ENCODE data around the gene RAB3IL1.

RAB3IL1 gene

DNA sequence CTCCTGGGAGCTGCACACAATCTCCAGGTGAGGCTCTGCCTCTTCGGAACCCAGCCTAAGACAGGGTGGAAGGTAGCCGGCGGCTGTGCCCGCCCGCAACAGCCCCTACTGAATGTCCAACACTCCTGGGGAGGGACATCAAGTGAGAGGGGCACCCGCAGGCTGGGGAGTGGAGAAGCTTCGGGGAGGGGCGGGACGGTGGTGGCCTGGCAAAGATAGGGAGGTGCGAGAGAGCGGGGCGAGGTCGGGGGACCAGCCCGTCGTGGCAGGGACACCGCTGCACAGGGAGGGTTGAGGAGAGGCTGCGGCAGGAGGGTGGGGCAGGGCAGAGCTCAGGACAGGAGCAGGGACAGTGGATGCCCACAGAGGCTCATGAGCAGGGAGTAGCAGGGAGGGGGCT, 17.1 kb downstream of the RAB3IL1 start:
- no peaks in the 10 kb centered on the region for H3K9me3 ChIP-seq (ENCODE audit: control insufficient read depth, insufficient read depth, low read depth, low read length)
- peaks cover 25% of the 10 kb centered on the region for H3K4me1 ChIP-seq (ENCODE audit: control insufficient read depth, insufficient read depth, low read length)

DNA sequence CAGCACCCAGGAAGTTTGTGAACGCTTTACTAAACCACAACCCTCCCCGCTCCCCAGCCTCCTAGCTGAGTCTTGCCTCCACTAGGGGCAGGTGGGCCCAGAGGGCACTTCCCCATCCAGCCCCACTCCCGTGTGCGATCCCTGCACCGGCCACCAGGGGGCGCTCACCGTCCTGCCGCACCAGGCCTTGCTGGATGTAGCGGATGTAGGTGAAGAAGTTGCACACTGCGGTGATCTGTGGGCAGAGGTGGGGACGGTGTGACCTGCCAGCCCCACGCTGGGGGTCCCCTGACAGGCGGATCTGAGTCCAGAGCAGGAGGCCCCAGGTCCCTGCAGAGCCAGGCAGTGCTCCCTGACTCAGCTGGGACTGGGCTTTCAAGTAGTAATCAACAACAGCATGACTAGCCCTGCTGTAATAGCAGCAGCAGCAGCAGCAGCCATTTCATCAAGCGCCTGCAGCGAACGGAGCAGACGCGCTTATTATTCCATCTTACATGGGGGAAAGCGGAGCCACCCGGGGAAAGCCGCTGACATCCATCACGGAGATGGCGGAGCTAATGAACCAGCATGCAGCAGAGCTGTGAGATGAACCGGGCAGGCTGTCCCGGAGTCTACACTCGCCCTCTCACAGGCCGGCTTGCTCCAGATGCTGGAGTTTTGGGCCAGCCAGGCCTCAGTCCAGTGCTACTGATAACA, 18.1 kb downstream of the RAB3IL1 start:
- Histone ChIP-seq H3K9ac (ENCODE audit: low read length) (no peak overlapping the region), H3K27me3 (ENCODE audit: control insufficient read depth, insufficient read depth, low read length) (no peaks in the 10 kb centered on the region), H3K4me1 (ENCODE audit: control insufficient read depth, insufficient read depth, low read length) (peaks cover 16% of the 10 kb centered on the region), H3K27ac (ENCODE audit: low read depth, low read length) (no peak overlapping the region), H3K4me3 (ENCODE audit: low read depth, low read length) (no peak overlapping the region), H3K9me3 (ENCODE audit: control insufficient read depth, insufficient read depth, low read depth, low read length) (no peaks in the 10 kb centered on the region), H3K36me3 (ENCODE audit: control insufficient read depth, insufficient read depth, low read length) (no peaks in the 10 kb centered on the region)

More for the DNA sequence above, 17.1 kb downstream of the RAB3IL1 start:
- Histone ChIP-seq H3K27me3 (ENCODE audit: control insufficient read depth, insufficient read depth, low read length) (no peaks in the 10 kb centered on the region), H3K4me3 (ENCODE audit: low read depth, low read length) (no peak overlapping the region), H3K9ac (ENCODE audit: low read length) (no peak overlapping the region), H3K27ac (ENCODE audit: low read depth, low read length) (no peak overlapping the region), H3K36me3 (ENCODE audit: control insufficient read depth, insufficient read depth, low read length) (no peaks in the 10 kb centered on the region)

DNA sequence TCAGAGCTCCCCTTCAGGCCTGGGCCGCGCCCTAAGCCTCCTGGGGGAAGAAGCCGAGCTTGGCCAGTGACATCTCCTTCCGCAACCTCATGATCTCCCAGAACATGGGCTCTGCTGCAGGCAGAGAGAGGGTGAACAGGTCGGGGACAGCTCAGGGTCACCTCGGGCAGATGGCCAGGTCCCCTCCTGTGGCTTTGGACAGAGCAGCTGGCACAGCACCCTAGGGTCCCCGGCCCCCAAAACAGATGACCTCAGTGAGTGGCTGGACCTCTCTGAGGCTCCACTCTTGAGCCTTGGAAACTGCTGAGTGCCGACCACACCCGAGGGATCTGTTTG, 19.2 kb downstream of the RAB3IL1 start:
- no peaks in the 10 kb centered on the region for H3K9me3 ChIP-seq (ENCODE audit: control insufficient read depth, insufficient read depth, low read depth, low read length)
- no peak overlapping the region for H3K27ac ChIP-seq (ENCODE audit: low read depth, low read length)
- no peaks in the 10 kb centered on the region for H3K36me3 ChIP-seq (ENCODE audit: control insufficient read depth, insufficient read depth, low read length)
- peaks cover 13% of the 10 kb centered on the region for H3K4me1 ChIP-seq (ENCODE audit: control insufficient read depth, insufficient read depth, low read length)
- no peak overlapping the region for H3K9ac ChIP-seq (ENCODE audit: low read length)
- H3K27me3 ChIP-seq (ENCODE audit: control insufficient read depth, insufficient read depth, low read length) = no peaks in the 10 kb centered on the region
- no peak overlapping the region for H3K4me3 ChIP-seq (ENCODE audit: low read depth, low read length)

DNA sequence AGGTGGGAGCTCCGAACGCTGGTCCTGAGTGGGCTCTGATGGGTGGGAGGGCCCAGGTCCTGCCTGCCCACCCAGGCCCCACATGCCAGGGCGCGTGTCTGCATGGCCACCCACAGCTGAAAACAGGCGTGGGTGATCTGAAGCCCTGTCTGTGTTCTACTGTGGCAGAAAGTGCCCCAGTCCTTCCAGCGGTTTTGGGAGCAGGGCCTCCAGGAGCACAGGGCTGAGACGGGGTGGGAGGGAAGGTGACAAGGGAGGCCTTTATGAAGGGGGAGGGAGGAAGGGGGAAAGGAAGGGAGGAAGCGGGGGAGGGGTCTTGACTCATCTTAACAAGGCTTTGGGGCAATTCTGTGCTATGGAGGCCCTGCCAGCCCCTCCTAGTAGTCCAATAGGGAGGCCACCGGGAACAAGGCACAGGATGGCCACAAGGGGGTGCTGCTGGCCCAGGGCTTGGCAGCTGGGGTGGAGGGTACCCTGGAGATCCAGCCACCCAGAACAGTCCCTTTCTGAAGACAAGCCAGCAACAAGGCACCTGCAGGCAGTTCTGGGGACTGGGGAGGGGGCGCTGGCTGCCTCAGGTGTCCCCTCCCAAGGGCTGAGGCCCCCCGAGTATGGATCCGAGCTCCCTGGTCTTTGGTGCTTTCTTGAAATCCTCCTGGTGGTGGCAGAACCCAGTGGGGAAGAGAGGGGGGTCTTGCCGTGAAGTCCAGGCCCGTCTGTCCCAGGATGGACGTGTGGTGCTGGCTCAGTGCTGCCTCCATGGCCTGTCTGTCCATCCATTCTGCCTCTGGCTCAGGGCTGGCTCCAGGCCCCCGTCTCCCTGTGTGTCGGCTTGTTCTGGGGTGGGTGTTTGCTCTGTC, 19.7 kb downstream of the RAB3IL1 start:
- Histone ChIP-seq H3K4me3 (ENCODE audit: low read depth, low read length) (no peak overlapping the region), H3K9me3 (ENCODE audit: control insufficient read depth, insufficient read depth, low read depth, low read length) (no peaks in the 10 kb centered on the region), H3K4me1 (ENCODE audit: control insufficient read depth, insufficient read depth, low read length) (peaks cover 12% of the 10 kb centered on the region), H3K9ac (ENCODE audit: low read length) (no peak overlapping the region), H3K27ac (ENCODE audit: low read depth, low read length) (no peak overlapping the region), H3K27me3 (ENCODE audit: control insufficient read depth, insufficient read depth, low read length) (no peaks in the 10 kb centered on the region; the same call in 1 of the 2 replicates), H3K36me3 (ENCODE audit: control insufficient read depth, insufficient read depth, low read length) (no peaks in the 10 kb centered on the region)

DNA sequence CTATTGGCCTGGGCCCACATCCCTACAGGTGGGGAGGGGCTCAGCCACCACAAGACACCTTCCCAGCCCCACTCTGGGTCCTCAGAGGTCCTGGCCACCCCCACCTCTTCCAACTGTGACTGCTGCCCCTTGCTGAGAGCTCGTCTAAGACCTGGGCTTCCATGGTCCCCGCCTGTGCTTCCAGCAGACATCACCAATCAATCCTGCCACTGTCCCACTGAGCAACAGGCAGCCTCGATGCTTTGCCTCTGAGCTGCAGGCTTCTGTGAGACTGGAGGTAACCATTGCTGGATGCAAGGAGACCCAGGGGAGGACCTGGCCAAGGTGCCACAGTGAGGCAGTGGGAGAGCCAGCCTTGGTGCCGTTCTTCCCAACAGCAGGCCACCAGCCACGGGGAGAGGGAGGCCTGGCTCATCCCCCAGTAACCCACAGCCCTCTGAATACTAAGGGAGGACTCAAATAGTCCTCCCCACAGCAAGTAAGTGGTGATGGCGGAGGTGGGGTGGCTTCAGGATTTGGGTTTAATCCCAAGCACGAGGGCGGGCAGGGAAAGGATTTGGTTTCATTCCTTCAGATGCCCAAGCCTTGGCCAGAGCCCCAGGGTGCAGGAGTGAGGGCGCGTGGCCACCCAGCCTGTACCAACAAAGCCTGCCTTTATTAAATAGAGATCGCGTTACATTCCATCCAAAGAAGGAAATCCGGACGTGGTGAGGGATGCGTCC, 20.5 kb downstream of the RAB3IL1 start:
- Histone ChIP-seq H3K9me3 (ENCODE audit: control insufficient read depth, insufficient read depth, low read depth, low read length) (no peaks in the 10 kb centered on the region), H3K4me3 (ENCODE audit: low read depth, low read length) (no peak overlapping the region), H3K36me3 (ENCODE audit: control insufficient read depth, insufficient read depth, low read length) (no peaks in the 10 kb centered on the region), H3K9ac (ENCODE audit: low read length) (no peak overlapping the region), H3K27ac (ENCODE audit: low read depth, low read length) (no peak overlapping the region), H3K27me3 (ENCODE audit: control insufficient read depth, insufficient read depth, low read length) (no peaks in the 10 kb centered on the region; the same call in 1 of the 2 replicates), H3K4me1 (ENCODE audit: control insufficient read depth, insufficient read depth, low read length) (peaks cover 10% of the 10 kb centered on the region)

DNA sequence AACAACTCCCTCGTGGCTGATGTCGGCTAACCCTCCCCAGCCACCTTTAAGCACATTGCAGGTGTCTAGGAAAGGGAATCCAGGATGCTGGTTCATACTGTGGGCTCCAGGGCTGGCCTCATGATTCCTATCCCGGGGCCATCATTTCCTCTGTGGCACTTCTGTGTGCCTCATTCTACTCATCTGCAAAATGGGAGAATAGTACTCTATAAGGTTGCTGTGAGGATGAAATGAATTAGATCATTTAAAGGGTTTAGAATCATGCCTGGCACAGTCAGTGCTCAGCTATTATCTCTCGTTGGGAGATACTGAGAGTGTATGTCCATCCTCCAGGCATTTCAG, 21.7 kb downstream of the RAB3IL1 start:
- H3K36me3 ChIP-seq (ENCODE audit: control insufficient read depth, insufficient read depth, low read length) = no peaks in the 10 kb centered on the region
- peaks cover 13% of the 10 kb centered on the region for H3K4me1 ChIP-seq (ENCODE audit: control insufficient read depth, insufficient read depth, low read length)
- H3K27ac ChIP-seq (ENCODE audit: low read depth, low read length) = no peak overlapping the region
- H3K4me3 ChIP-seq (ENCODE audit: low read depth, low read length) = no peak overlapping the region
- no peaks in the 10 kb centered on the region; the same call in 1 of the 2 replicates for H3K27me3 ChIP-seq (ENCODE audit: control insufficient read depth, insufficient read depth, low read length)
- H3K9ac ChIP-seq (ENCODE audit: low read length) = no peak overlapping the region
- no peaks in the 10 kb centered on the region for H3K9me3 ChIP-seq (ENCODE audit: control insufficient read depth, insufficient read depth, low read depth, low read length)

DNA sequence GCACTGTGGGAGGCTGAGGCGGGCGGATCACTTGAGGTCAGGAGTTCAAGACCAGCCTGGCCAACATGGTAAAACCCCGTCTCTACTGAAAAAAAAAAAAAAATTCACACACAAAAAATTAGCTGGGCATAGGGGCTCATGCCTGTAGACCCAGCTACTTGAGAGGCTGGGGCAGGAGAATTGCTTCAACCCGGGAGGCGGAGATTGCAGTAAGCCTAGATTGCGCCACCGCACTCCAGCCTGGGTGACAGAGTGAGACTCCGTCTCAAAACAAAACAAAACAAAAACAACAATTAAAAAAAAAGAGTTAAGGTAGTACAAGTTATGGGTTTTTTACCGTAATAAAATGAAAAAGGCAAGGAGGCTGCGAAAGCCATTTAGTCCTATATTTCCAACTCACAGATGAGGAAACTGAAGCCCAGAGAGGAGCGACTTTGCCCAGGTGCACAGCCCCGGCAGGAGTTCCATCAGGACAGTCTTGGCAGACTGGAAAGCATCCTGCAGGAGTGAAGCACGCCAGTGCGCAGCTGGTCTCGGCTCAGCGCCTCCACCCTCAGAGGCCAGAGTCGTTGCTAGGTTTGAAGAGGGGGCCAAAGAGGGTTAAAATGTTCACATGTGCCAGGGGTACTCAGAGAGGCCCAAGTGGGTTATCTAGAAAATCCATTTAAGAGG, 22.2 kb downstream of the RAB3IL1 start:
- Histone ChIP-seq H3K4me1 (ENCODE audit: control insufficient read depth, insufficient read depth, low read length) (peaks cover 18% of the 10 kb centered on the region), H3K27ac (ENCODE audit: low read depth, low read length) (no peak overlapping the region), H3K9me3 (ENCODE audit: control insufficient read depth, insufficient read depth, low read depth, low read length) (no peaks in the 10 kb centered on the region), H3K36me3 (ENCODE audit: control insufficient read depth, insufficient read depth, low read length) (no peaks in the 10 kb centered on the region), H3K9ac (ENCODE audit: low read length) (no peak overlapping the region), H3K4me3 (ENCODE audit: low read depth, low read length) (no peak overlapping the region), H3K27me3 (ENCODE audit: control insufficient read depth, insufficient read depth, low read length) (no peaks in the 10 kb centered on the region; the same call in 1 of the 2 replicates)

DNA sequence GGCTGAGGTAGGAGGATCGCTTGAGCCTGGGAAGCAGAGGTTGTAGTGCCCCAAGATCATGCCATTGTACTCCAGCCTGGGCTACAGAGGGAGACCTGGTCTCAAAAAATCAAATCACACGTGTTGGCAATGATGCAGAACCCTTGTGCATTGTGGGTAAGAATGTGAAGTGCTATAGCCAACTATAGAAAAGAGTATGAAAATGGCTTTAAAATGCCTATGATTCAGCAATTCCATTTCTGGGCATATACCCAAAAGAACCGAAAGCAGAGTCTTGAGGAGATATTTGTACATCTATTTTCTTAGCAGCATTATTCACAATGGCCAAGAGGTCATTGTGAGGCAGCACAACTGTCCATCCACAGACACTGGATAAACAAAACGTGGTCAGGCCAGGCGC, 23.4 kb downstream of the RAB3IL1 start:
- Histone ChIP-seq H3K36me3 (ENCODE audit: control insufficient read depth, insufficient read depth, low read length) (no peaks in the 10 kb centered on the region), H3K4me1 (ENCODE audit: control insufficient read depth, insufficient read depth, low read length) (peaks cover 20% of the 10 kb centered on the region), H3K9me3 (ENCODE audit: control insufficient read depth, insufficient read depth, low read depth, low read length) (no peaks in the 10 kb centered on the region), H3K9ac (ENCODE audit: low read length) (no peak overlapping the region), H3K27me3 (ENCODE audit: control insufficient read depth, insufficient read depth, low read length) (no peaks in the 10 kb centered on the region; the same call in 1 of the 2 replicates), H3K27ac (ENCODE audit: low read depth, low read length) (no peak overlapping the region), H3K4me3 (ENCODE audit: low read depth, low read length) (no peak overlapping the region)

DNA sequence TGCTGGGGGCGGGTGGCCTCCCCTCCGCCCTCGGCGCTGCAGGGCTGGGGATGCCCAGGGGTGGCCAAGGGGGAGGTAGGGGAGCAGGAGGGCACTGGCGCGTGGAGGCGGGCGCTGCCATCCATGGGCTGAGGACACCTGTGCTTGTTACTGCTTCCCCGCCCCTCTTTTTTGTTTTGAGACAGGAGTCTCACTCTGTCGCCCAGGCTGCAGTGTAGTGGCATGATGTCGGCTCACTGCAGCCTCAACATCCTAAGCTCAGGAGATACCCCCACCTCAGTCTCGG, 25.3 kb downstream of the RAB3IL1 start:
- no peak overlapping the region for H3K9ac ChIP-seq (ENCODE audit: low read length)
- H3K9me3 ChIP-seq (ENCODE audit: control insufficient read depth, insufficient read depth, low read depth, low read length) = peaks cover 1% of the 10 kb centered on the region; the same call in 1 of the 2 replicates
- H3K36me3 ChIP-seq (ENCODE audit: control insufficient read depth, insufficient read depth, low read length) = no peaks in the 10 kb centered on the region
- peaks cover 11% of the 10 kb centered on the region for H3K4me1 ChIP-seq (ENCODE audit: control insufficient read depth, insufficient read depth, low read length)
- no peaks in the 10 kb centered on the region; the same call in 1 of the 2 replicates for H3K27me3 ChIP-seq (ENCODE audit: control insufficient read depth, insufficient read depth, low read length)
- no peak overlapping the region for H3K27ac ChIP-seq (ENCODE audit: low read depth, low read length)
- peak overlapping the region; percentile 95 for H3K4me3 ChIP-seq (ENCODE audit: low read depth, low read length)

DNA sequence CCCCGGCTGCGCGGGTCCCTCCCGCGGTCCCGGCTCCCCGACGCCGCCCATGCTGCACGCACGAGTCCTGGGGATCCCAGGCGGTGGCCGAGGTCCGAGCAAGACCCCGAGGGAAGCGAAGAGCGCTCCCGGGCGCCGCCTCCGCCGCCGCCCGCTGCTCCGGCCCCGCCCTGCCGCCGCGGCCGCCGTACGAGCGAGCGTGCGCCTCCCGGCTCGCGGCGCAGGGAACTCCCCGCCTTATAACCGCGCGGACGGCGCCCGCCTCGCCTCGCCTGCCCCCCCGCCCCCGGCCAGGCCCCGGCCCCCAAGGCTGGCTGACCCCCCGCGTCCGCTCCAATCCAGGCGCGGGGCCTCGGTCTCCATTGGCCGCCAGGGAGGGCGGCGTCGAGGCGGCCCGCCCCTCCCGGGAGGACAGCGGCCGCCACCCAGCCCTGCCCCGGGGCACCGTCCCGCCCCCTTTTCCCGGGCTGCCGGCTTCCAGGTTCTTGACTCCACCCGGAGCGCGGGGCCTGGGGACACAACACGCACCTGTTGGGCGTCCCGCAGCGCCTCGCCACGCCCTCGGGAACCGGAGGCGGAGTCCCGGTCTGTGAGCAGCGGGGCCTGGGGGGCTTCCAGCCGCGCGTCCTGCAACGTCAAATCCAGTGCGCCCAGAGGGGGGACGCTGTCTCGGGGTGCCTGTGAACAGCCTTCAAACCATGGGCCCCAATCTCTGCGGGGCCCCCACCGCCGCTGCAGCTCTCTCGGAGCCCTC, 25.9 kb downstream of the RAB3IL1 start, which contains the start of gene FADS3:
Gene FADS3 (minus strand): TSS at position 215 of the 754 bp plus-strand sequence. CDS start 164 bp downstream, at position 51.
- peak within 1 kb of the TSS; percentile 62 for H3K9ac ChIP-seq (ENCODE audit: low read length)
- no peaks in the 10 kb centered on the region; the same call in 1 of the 2 replicates for H3K27me3 ChIP-seq (ENCODE audit: control insufficient read depth, insufficient read depth, low read length)
- H3K4me1 ChIP-seq (ENCODE audit: control insufficient read depth, insufficient read depth, low read length) = peaks cover 10% of the 10 kb centered on the region
- no peak within 1 kb of the TSS for H3K27ac ChIP-seq (ENCODE audit: low read depth, low read length)
- H3K4me3 ChIP-seq (ENCODE audit: low read depth, low read length) = peak within 1 kb of the TSS; percentile 95
- H3K36me3 ChIP-seq (ENCODE audit: control insufficient read depth, insufficient read depth, low read length) = no peaks in the 10 kb centered on the region
- H3K9me3 ChIP-seq (ENCODE audit: control insufficient read depth, insufficient read depth, low read depth, low read length) = peaks cover 7% of the 10 kb centered on the region; the same call in 1 of the 2 replicates

Data from HUES6 (cell line).